HuH-7.5 (cell line): Measurements from ENCODE around the gene PCCA.
"Not testable (repeated sequence)": the region's sequence is repeated elsewhere in the genome, so short reads cannot be mapped to it uniquely, and the experiment has no call there.

Experiments used
- DNase-seq: peaks from one replicate; pipeline ENCODE4 v3.0.0; 2011; ENCODE audit warnings: low spot score

The PCCA gene

GRCh38 chr13:100139817-100140216 lies 50.9 kb downstream of the PCCA start:
- DNase-seq: no peak

GRCh38 chr13:100140441-100140840 lies 51.5 kb downstream of the PCCA start:
- DNase-seq: no peak

- not testable (repeated sequence) for DNase-seq
Measured at GRCh38 chr13:100141461-100141961, 52.6 kb downstream of the PCCA start.

GRCh38 chr13:100146534-100146933 lies 57.6 kb downstream of the PCCA start:
- DNase-seq: no peak

- no peak for DNase-seq
Measured at GRCh38 chr13:100147825-100148224, 58.9 kb downstream of the PCCA start.

- no peak for DNase-seq
Measured at GRCh38 chr13:100148422-100148821, 59.5 kb downstream of the PCCA start.

GRCh38 chr13:100149389-100149788 lies 60.5 kb downstream of the PCCA start:
- no peak for DNase-seq

GRCh38 chr13:100150711-100151110 lies 61.8 kb downstream of the PCCA start:
- DNase-seq: not testable (repeated sequence)

GRCh38 chr13:100154842-100155416 lies 66.0 kb downstream of the PCCA start:
- no peak for DNase-seq

- no peak for DNase-seq
Measured at GRCh38 chr13:100156788-100157187, 67.9 kb downstream of the PCCA start.

GRCh38 chr13:100158569-100158968 lies 69.7 kb downstream of the PCCA start:
- no peak for DNase-seq

- no peak for DNase-seq
Measured at GRCh38 chr13:100159584-100159983, 70.7 kb downstream of the PCCA start.

- no peak for DNase-seq
Measured at GRCh38 chr13:100160450-100160849, 71.6 kb downstream of the PCCA start.

GRCh38 chr13:100163375-100163774 lies 74.5 kb downstream of the PCCA start:
- DNase-seq: no peak

- no peak for DNase-seq
Measured at GRCh38 chr13:100173203-100173602, 84.3 kb downstream of the PCCA start.

- not testable (repeated sequence) for DNase-seq
Measured at GRCh38 chr13:100174455-100174854, 85.6 kb downstream of the PCCA start.

GRCh38 chr13:100175078-100175802 lies 86.3 kb downstream of the PCCA start:
- no peak for DNase-seq

- no peak for DNase-seq
Measured at GRCh38 chr13:100175803-100176182, 86.9 kb downstream of the PCCA start.

GRCh38 chr13:100176801-100177400 lies 88.0 kb downstream of the PCCA start:
- no peak for DNase-seq

GRCh38 chr13:100178309-100178708 lies 89.4 kb downstream of the PCCA start:
- no peak for DNase-seq

- DNase-seq: no peak
Measured at GRCh38 chr13:100179276-100179675, 90.4 kb downstream of the PCCA start.

GRCh38 chr13:100182900-100183490 lies 94.1 kb downstream of the PCCA start:
- DNase-seq: no peak

- DNase-seq: no peak
Measured at GRCh38 chr13:100184095-100184494, 95.2 kb downstream of the PCCA start.
